Spleen (tissue), 11 donors: ENCODE data around the gene SRSF12. TPM values are rescaled to one million over a fixed set of nuclear protein-coding genes. Genes with fewer than 3 reads are reported as not detected.

Source experiments
- DNase-seq: peaks from one replicate; pipeline ENCODE4 v3.0.0-alpha.2; 2020
- H3K27ac ChIP-seq, 8 donors: fragments of 200-600 bp; sonication (generic) in 7 of 8; 1 replicate in 4 of 8; 2 replicates in 4 of 8; pipeline versions ENCODE4 v1.5.0 to v1.8.0; 2016 to 2021; ENCODE audit warnings: inconsistent platforms in 4 of 8, mild to moderate bottlenecking in 4 of 8, moderate library complexity in 1 of 8
- H3K27me3 ChIP-seq, 7 donors: fragments of 200-600 bp; sonication (generic) in 6 of 7; replicated peaks in 1 of 7; 1 replicate in 4 of 7; 2 replicates in 3 of 7; pipeline versions ENCODE4 v1.5.0 to v1.8.0; 2016 to 2021; ENCODE audit warnings: inconsistent platforms in 3 of 7, mild to moderate bottlenecking in 1 of 7
- H3K36me3 ChIP-seq, 6 donors: fragments of 200-600 bp; sonication (generic) in 5 of 6; 1 replicate in 4 of 6; 2 replicates in 2 of 6; pipeline versions ENCODE4 v1.5.0 to v1.8.0; 2016 to 2021; ENCODE audit warnings: inconsistent platforms in 2 of 6
- H3K4me1 ChIP-seq, 6 donors: fragments of 200-600 bp; sonication (generic) in 5 of 6; 1 replicate in 3 of 6; 2 replicates in 3 of 6; pipeline versions ENCODE4 v1.5.0 to v1.8.0; 2016 to 2021; ENCODE audit warnings: inconsistent platforms in 3 of 6
- H3K4me3 ChIP-seq, 8 donors: fragments of 200-600 bp; sonication (generic) in 7 of 8; 1 replicate in 4 of 8; 2 replicates in 4 of 8; pipeline versions ENCODE4 v1.5.0 to v1.8.0; 2016 to 2021; ENCODE audit warnings: inconsistent platforms in 4 of 8, mild to moderate bottlenecking in 4 of 8, moderate library complexity in 2 of 8
- H3K9me3 ChIP-seq, 8 donors: fragments of 200-600 bp; sonication (generic) in 7 of 8; 1 replicate in 4 of 8; 2 replicates in 4 of 8; pipeline versions ENCODE4 v1.5.0 to v1.8.0; 2016 to 2021; ENCODE audit warnings: inconsistent platforms in 4 of 8
- CTCF ChIP-seq, 11 experiments: fragments of 200-600 bp in 7 of 11; fragments of 450-650 bp in 4 of 11; sonication (generic) in 4 of 11; IDR thresholded peaks in 8 of 11; conservative IDR thresholded peaks in 3 of 11; 1 replicate in 7 of 11; 2 replicates in 4 of 11; pipeline versions ENCODE4 v1.4.0 to v1.8.0; 2016 to 2021; ENCODE audit warnings: antibody characterized with exemption in 11 of 11, inconsistent platforms in 4 of 11, mild to moderate bottlenecking in 1 of 11
- POLR2A ChIP-seq, 3 donors: fragments of 450-650 bp; IDR thresholded peaks; one replicate each; pipeline ENCODE4 v1.5.1; 2017; ENCODE audit warnings: antibody characterized with exemption in 3 of 3, mild to moderate bottlenecking in 1 of 3
- POLR2AphosphoS5 ChIP-seq, 3 donors: sonication (generic); formaldehyde crosslinking; IDR thresholded peaks; one replicate each; pipeline ENCODE4 v1.5.1; 2017; ENCODE audit warnings: antibody characterized with exemption in 3 of 3
- whole genome bisulfite sequencing, 5 donors: extraction: QIAGEN DNeasy Blood & Tissue Kit in 3 of 5; methylation state at CpG; one replicate each; pipeline versions ENCODE4 v1.1.5 to v1.1.7; 2013 to 2018; 5-methylcytosine and 5-hydroxymethylcytosine counted together
- intact Hi-C: fragments of 100-400 bp; cut with DNase I; formaldehyde crosslinking; loops from one replicate; pipeline ENCODE4 v1.15.0; 2023; ENCODE audit warnings: low total_unique reads
- polyA plus RNA-seq, 3 donors: library from polyadenylated mRNA; stranded (reverse); fragments of 200-250 nt; gene quantifications; one replicate each; pipeline ENCODE4 v1.2.1, GENCODE V29; 2013
- total RNA-seq, 7 donors: library from RNA; depleted of rRNA in 3 of 7; stranded (reverse); fragments of >200 nt in 3 of 7; fragmentation: NEBNext Ultra II Directional in 4 of 7; extraction: Animal tissue kit (Norgen Biotek cat#: 25700) in 4 of 7; gene quantifications; one replicate each; pipeline versions ENCODE4 v1.1.0 to v1.2.1, GENCODE V29; 2016 to 2021
- donor health status: healthy with polysubstance abuse.
- donor health status: DM: no; HTN: no; CAD: no; lungs with moderate emphysema.
- donor health status: DM: no; HTN: no; CAD: no.
- donor health status: Bipolar disorder and iron deficiency.
- donor health status: healthy.
- donor health status: DM: no; HTN: no; CAD: no.
- donor health status: DM: yes; HTN: yes; CAD: no.

Gene SRSF12
- total and polyA plus RNA-seq, 10 donors: 0.09 to 0.40 (median 0.12) TPM; not detected in 4

- H3K9me3 ChIP-seq: peaks cover 0 to 7% (median 0%) of the 10 kb centered on the region in 8 donors
- H3K36me3 ChIP-seq: no peaks in the 10 kb centered on the region
- no peak overlapping the region for H3K4me3 ChIP-seq
- 95 to 97% (median 96%) methylated on average over 12 of the region's 12 CpGs for WGBS, 5 donors
- intact Hi-C loops: no loop called here
- H3K4me1 ChIP-seq: no peaks in the 10 kb centered on the region
- no peak overlapping the region for H3K27ac ChIP-seq
- H3K27me3 ChIP-seq: no peaks in the 10 kb centered on the region
- no peak for DNase-seq
- TF ChIP-seq POLR2A (IDR thresholded peaks at IDR 0.05) (no peak), POLR2AphosphoS5 (IDR thresholded peaks at IDR 0.05) (no peak), CTCF (IDR thresholded peaks at IDR 0.05 in 8 of 11, conservative IDR thresholded peaks at IDR 0.05 in 3 of 11) (no peak)
Observed at GRCh38 chr6:89059227-89059626, 58.6 kb downstream of the SRSF12 start.

GRCh38 chr6:89058627-89059026 is 59.2 kb downstream of the SRSF12 start:
- WGBS, 5 donors: 70 to 89% (median 79%) methylated on average over 5 of the region's 5 CpGs
- TF ChIP-seq CTCF (IDR thresholded peaks at IDR 0.05 in 8 of 11, conservative IDR thresholded peaks at IDR 0.05 in 3 of 11): no peak
- TF ChIP-seq POLR2A (IDR thresholded peaks at IDR 0.05): no peak
- TF ChIP-seq POLR2AphosphoS5 (IDR thresholded peaks at IDR 0.05): no peak
- Histone ChIP-seq H3K36me3 (no peaks in the 10 kb centered on the region), H3K4me3 (no peak overlapping the region), H3K9me3 (peaks cover 0 to 7% (median 0%) of the 10 kb centered on the region in 8 donors), H3K27me3 (no peaks in the 10 kb centered on the region), H3K4me1 (no peaks in the 10 kb centered on the region), H3K27ac (no peak overlapping the region)
- DNase-seq: no peak
- intact Hi-C loops: no loop called here

GRCh38 chr6:89057759-89058158 is 60.1 kb downstream of the SRSF12 start:
- Histone ChIP-seq H3K36me3 (no peaks in the 10 kb centered on the region), H3K4me1 (no peaks in the 10 kb centered on the region), H3K27ac (no peak overlapping the region), H3K4me3 (no peak overlapping the region), H3K9me3 (peaks cover 0 to 7% (median 0%) of the 10 kb centered on the region in 8 donors), H3K27me3 (no peaks in the 10 kb centered on the region)
- intact Hi-C loops: no loop called here
- DNase-seq: no peak
- WGBS, 5 donors: 88 to 96% (median 91%) methylated on average over 2 of the region's 2 CpGs
- TF ChIP-seq POLR2A (IDR thresholded peaks at IDR 0.05) (no peak), CTCF (IDR thresholded peaks at IDR 0.05 in 8 of 11, conservative IDR thresholded peaks at IDR 0.05 in 3 of 11) (no peak), POLR2AphosphoS5 (IDR thresholded peaks at IDR 0.05) (no peak)

- DNase-seq: no peak
- 89 to 94% (median 91%) methylated on average over 4 of the region's 4 CpGs for WGBS, 5 donors
- Histone ChIP-seq H3K4me3 (no peak overlapping the region), H3K27ac (no peak overlapping the region), H3K9me3 (peaks cover 0 to 7% (median 0%) of the 10 kb centered on the region in 8 donors), H3K36me3 (no peaks in the 10 kb centered on the region), H3K27me3 (no peaks in the 10 kb centered on the region), H3K4me1 (peaks cover 0 to 11% (median 0%) of the 10 kb centered on the region in 6 donors)
- intact Hi-C loops: no loop called here
- no peak for TF ChIP-seq POLR2A (IDR thresholded peaks at IDR 0.05)
- no peak for TF ChIP-seq POLR2AphosphoS5 (IDR thresholded peaks at IDR 0.05)
- no peak for TF ChIP-seq CTCF (IDR thresholded peaks at IDR 0.05 in 8 of 11, conservative IDR thresholded peaks at IDR 0.05 in 3 of 11)
Observed at GRCh38 chr6:89054208-89054607, 63.7 kb downstream of the SRSF12 start.
